RWPE2 (cell line): ENCODE measurements around the gene TRPV6.

ENCODE experiments used
- ATAC-seq: fragments of 200-7000 bp; cut with Tn5 transposase; 3 replicates; pipeline ENCODE4 v1.9.1; 2021; ENCODE audit warnings: low read depth
- DNase-seq: peaks from one replicate; pipeline ENCODE4 v3.0.0-alpha.2; 2020; ENCODE audit warnings: low spot score
- H3K27ac ChIP-seq: fragments of 450-650 bp; 2 replicates; pipeline ENCODE4 v1.5.1; 2017; ENCODE audit warnings: mild to moderate bottlenecking; ENCODE audit not compliant: poor library complexity, severe bottlenecking
- H3K27me3 ChIP-seq: fragments of 250-450 bp; sonication (Bioruptor Pico); 2 replicates; pipeline ENCODE4 v1.5.1; 2021; ENCODE audit warnings: mild to moderate bottlenecking, moderate library complexity; ENCODE audit not compliant: insufficient read depth, poor library complexity, severe bottlenecking
- H3K36me3 ChIP-seq: fragments of 250-450 bp; sonication (Bioruptor Pico); 2 replicates; pipeline ENCODE4 v1.5.1; 2020; ENCODE audit warnings: low read depth, mild to moderate bottlenecking, moderate library complexity
- H3K4me1 ChIP-seq: fragments of 250-450 bp; sonication (Bioruptor Pico); 2 replicates; pipeline ENCODE4 v1.5.1; 2021; ENCODE audit warnings: mild to moderate bottlenecking, moderate library complexity; ENCODE audit not compliant: insufficient read depth, poor library complexity, severe bottlenecking
- H3K4me3 ChIP-seq: fragments of 250-450 bp; sonication (Bioruptor Pico); 2 replicates; pipeline ENCODE4 v1.5.1; 2021; ENCODE audit warnings: mild to moderate bottlenecking, moderate library complexity; ENCODE audit not compliant: severe bottlenecking
- H3K9me3 ChIP-seq: fragments of 250-450 bp; sonication (Bioruptor Pico); 2 replicates; pipeline ENCODE4 v1.5.1; 2021; ENCODE audit warnings: mild to moderate bottlenecking, moderate library complexity; ENCODE audit not compliant: severe bottlenecking
- CTCF ChIP-seq: fragments of 450-650 bp; IDR thresholded peaks from one replicate; pipeline ENCODE4 v1.5.1; 2017; ENCODE audit warnings: mild to moderate bottlenecking, moderate library complexity; ENCODE audit not compliant: poor library complexity, severe bottlenecking

TRPV6 gene

DNA sequence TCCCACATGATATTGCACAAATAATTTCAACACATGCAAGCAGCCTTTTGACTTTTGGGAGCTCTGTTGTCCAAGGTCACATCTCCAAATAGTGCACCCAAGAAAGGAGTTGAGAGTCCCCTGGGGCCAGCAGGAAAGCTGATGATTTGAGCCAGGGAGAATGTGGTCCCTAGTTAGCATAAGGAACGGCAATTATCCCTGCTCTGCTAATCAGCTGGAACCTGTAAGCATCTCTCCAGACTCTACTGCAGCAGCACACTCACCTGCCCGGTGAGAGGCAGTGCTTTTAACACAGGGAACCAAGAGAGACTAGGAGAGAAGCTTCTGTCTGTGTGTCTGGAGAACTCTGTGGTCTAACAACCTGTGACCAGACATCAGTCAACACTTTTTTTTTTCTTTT, 31.0 kb upstream of the TRPV6 start:
- no peaks in the 10 kb centered on the region for H3K4me1 ChIP-seq
- DNase-seq (no peak), ATAC-seq (no peak)
- H3K36me3 ChIP-seq = no peaks in the 10 kb centered on the region
- no peaks in the 10 kb centered on the region for H3K9me3 ChIP-seq
- H3K27ac ChIP-seq = no peak overlapping the region
- TF ChIP-seq CTCF = no peak
- peaks cover 5% of the 10 kb centered on the region for H3K27me3 ChIP-seq
- H3K4me3 ChIP-seq = no peak overlapping the region

DNA sequence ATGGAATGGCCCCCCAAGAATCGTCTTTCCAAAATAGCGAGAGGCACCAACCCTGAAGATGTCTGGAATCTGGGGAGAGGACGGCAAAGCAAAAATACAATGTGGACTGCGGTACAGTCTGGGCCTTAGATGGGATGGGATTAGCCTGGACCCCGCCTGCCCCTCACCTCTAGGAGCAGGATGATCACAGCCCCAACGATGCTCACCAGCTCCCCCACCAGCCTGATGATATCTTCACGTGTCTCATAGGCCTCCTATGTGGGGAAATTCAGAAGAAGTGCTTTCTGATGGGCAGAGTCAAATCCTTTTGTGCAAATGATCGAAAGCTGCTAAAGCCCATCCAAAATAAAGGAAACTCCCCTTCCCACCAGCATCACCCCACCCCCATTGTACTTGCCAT, 29.8 kb upstream of the TRPV6 start:
- Histone ChIP-seq H3K27ac (no peak overlapping the region), H3K4me3 (no peak overlapping the region), H3K27me3 (peaks cover 5% of the 10 kb centered on the region), H3K36me3 (no peaks in the 10 kb centered on the region), H3K4me1 (no peaks in the 10 kb centered on the region), H3K9me3 (no peaks in the 10 kb centered on the region)
- ATAC-seq (no peak), DNase-seq (no peak)
- TF ChIP-seq CTCF = no peak

DNA sequence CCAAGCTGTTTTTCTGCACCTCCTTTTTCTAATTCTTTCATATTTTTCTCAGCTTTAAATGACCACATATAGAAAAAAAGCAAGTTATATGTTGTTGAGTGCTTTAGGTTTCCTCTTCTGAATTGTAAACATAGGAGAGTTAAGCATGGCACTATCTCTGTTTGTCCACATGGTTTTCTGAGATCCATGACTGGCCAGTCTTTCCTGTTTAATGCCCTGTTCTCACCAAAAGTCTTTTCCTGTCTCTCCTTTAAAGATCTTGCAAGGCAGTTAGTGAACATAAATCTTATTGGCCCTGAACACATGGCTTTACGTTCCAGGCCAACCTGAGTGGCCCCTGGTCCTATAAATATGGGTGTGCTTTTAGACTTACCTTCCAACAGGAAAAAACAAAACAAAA, 28.6 kb upstream of the TRPV6 start:
- TF ChIP-seq CTCF = no peak
- no peaks in the 10 kb centered on the region for H3K36me3 ChIP-seq

GRCh38 chr7:142913566-142913965, 28.0 kb upstream of the TRPV6 start:
- no peak for TF ChIP-seq CTCF
- ATAC-seq = no peak
- Histone ChIP-seq H3K4me1 (no peaks in the 10 kb centered on the region), H3K4me3 (no peak overlapping the region), H3K27ac (no peak overlapping the region), H3K36me3 (no peaks in the 10 kb centered on the region), H3K9me3 (peaks cover 2% of the 10 kb centered on the region), H3K27me3 (peaks cover 5% of the 10 kb centered on the region)
- no peak for DNase-seq

More for the DNA sequence above, 28.6 kb upstream of the TRPV6 start:
- DNase-seq (no peak), ATAC-seq (no peak)
- no peak overlapping the region for H3K27ac ChIP-seq
- H3K27me3 ChIP-seq = peaks cover 5% of the 10 kb centered on the region
- H3K4me3 ChIP-seq = no peak overlapping the region
- H3K9me3 ChIP-seq = no peaks in the 10 kb centered on the region
- H3K4me1 ChIP-seq = no peaks in the 10 kb centered on the region

GRCh38 chr7:142913051-142913450, 27.5 kb upstream of the TRPV6 start:
- no peak for ATAC-seq
- Histone ChIP-seq H3K27me3 (peaks cover 2% of the 10 kb centered on the region), H3K27ac (no peak overlapping the region), H3K4me1 (no peaks in the 10 kb centered on the region), H3K9me3 (peaks cover 2% of the 10 kb centered on the region), H3K4me3 (no peak overlapping the region), H3K36me3 (no peaks in the 10 kb centered on the region)
- no peak for DNase-seq
- TF ChIP-seq CTCF = no peak
